IPS-18c (cell line): Measurements from ENCODE around the gene ST6GALNAC5.
"Not testable (repeated sequence)": the region's sequence is repeated elsewhere in the genome, so short reads cannot be mapped to it uniquely, and the experiment has no call there.

ENCODE experiments used
- H3K4me3 ChIP-seq: 2 replicates; pipeline ENCODE4 v1.7.0; 2013; ENCODE audit warnings: low read depth, mild to moderate bottlenecking, low read length, moderate library complexity; ENCODE audit not compliant: insufficient read depth
- H3K9me3 ChIP-seq: one replicate; pipeline ENCODE4 v1.6.1; 2013; ENCODE audit warnings: mild to moderate bottlenecking, low read length, moderate library complexity; ENCODE audit not compliant: control insufficient read depth, insufficient read depth

Gene ST6GALNAC5

DNA sequence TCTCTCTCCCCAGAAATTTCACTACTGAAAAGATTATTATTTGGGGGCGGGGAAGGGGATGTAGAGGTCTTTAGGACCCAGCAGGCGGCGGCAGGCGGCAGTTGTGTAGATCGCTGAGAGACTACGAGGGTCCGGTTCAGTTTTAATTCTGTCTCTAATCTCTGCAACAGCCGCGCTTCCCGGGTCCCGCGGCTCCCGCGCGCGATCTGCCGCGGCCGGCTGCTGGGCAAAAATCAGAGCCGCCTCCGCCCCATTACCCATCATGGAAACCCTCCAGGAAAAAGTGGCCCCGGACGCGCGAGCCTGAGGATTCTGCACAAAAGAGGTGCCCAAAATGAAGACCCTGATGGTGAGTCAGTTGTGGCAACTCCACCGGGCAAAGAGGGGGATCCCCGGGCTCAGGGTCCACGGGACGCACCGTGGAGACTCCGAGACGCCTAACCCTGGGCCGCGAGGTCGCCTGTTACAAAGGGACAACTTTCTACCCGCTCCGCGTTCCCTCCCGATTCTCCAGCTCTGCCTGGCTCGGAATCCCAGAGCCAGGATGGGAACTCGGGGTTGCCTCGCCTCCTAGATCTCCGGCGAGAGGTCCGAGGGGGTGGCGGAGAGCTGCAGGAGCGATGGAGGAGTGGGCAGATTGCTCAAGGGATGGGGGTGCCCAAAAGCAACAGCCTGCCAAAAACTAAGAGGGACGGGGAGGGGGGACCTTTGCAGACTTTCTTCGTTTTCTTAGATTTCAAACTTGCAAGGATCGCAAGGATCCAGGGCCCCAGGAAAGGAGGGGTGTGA lies at the start of gene ST6GALNAC5:
Gene ST6GALNAC5 (plus strand): TSS at position 139 of the 789 bp plus-strand sequence.
- Histone ChIP-seq H3K9me3 (no peaks in the 10 kb centered on the region), H3K4me3 (peak within 1 kb of the TSS; percentile 88)

DNA sequence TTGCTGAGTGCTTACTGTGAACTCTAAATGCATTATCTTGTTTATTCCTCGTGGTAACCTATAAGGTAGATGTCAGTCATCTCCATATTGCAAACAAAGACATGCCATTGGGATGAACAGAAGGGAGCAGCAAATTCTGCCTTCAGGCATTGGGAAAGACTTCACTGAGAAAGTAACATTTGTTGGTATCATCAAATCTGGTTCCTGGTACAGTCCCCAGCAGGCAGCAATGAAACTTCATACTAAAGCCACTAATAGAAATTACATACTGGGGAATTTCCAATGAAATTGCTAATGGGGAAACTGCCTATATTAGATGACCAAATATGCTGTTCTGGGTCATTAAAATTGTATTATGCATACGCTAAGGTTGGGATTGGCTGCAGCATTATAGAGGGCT lies 47.3 kb upstream of the ST6GALNAC5 start:
- no peak overlapping the region for H3K4me3 ChIP-seq
- H3K9me3 ChIP-seq: no peaks in the 10 kb centered on the region

DNA sequence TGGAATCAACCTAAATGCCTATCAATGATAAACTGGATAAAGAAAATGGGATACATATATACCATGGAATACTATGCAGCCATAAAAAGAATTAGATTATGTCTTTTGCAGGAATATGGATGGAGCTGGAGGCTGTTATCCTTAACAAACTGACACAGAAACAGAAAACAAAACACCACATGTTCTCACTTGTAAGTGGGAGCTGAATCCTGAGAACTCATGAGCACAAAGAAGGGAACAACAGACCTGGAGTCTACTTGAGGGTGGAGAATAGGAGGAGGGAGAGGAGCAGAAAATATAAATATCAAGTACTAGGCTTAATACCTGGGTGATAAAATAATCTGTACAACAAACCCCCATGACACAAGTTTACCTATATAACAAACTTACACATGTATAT lies 44.3 kb upstream of the ST6GALNAC5 start:
- H3K4me3 ChIP-seq, H3K9me3 ChIP-seq: not testable (repeated sequence)

GRCh38 chr1:76824106-76824505 lies 43.2 kb upstream of the ST6GALNAC5 start:
- Histone ChIP-seq H3K4me3 (no peak overlapping the region), H3K9me3 (no peaks in the 10 kb centered on the region)

DNA sequence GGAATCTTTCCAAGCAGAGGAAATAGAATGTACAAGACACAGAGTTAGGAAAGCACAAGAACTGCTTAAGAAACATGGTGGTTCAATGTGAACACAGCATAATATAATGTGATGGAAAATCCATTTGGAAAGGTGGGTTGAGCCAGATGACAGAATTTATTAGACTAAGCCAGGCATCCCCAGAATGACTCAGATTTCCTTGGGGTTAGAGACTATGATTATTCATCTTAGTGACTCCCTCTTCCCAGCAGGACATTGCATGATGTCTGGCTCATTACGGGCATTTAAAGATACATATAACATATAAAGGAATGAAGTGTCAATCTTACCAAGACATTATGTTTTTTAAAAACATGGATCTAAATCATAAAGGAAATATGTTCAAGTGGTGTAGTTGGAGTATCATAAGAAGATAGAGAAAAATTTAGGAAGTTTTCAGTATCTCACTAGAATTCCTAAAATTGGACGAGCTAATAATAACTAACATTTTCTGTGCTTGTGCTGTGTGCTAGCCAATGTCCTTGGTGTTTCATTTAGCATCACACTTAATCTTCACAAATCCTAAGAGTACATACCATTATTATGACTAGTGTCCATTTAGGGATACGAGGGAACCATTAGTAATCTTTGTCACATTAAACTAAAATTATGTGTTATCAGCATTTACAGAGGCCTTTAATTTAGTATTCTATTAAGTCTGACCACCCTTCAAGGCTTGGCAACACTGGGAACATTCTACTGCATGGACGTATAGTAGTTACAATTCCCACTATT lies 41.0 kb upstream of the ST6GALNAC5 start:
- H3K9me3 ChIP-seq: no peaks in the 10 kb centered on the region
- no peak overlapping the region for H3K4me3 ChIP-seq

DNA sequence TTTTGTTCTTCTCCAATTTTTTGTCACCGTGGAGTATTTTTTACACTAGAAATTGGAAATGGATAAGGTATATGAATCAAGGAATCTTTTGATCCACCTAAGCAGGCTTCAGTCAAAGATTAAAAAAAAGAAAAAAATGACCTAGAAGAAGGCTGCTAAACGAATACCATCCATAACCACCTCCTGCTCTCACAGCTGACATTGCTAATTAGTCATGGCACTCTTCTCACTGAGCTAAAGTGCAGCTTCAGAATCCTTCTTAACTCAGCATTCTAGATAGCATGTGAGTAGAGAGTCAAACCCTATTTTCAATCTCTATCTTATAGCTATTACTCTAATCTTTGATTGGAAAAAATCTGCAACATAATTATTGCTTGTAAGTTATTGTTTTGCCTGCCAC lies 40.2 kb upstream of the ST6GALNAC5 start:
- no peak overlapping the region for H3K4me3 ChIP-seq

GRCh38 chr1:76830373-76830772 lies 36.9 kb upstream of the ST6GALNAC5 start:
- H3K4me3 ChIP-seq: no peak overlapping the region

More for the DNA sequence above, 40.2 kb upstream of the ST6GALNAC5 start:
- H3K9me3 ChIP-seq: no peaks in the 10 kb centered on the region

GRCh38 chr1:76832521-76832920 lies 34.8 kb upstream of the ST6GALNAC5 start:
- no peak overlapping the region for H3K4me3 ChIP-seq
- no peaks in the 10 kb centered on the region for H3K9me3 ChIP-seq

More at GRCh38 chr1:76830373-76830772, 36.9 kb upstream of the ST6GALNAC5 start:
- no peaks in the 10 kb centered on the region for H3K9me3 ChIP-seq

DNA sequence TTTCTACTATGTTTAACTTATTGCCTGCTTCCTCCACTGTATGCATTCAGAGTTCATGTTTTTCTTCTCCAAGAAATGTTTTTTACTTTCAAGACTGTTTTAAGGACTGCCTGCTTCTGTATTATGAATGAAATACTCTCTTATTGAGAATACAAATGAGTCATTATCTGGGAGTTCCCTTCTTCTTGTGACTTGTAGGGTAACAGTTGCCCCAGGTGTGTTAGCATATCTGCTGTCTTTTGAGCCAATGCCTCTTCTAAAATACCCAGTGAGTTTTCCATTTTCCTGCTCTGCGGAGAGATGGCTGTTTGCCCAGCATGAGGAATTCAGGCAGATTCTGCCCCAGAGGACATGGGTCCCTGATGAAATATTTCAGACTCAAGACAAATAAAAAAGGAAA lies 34.1 kb upstream of the ST6GALNAC5 start:
- H3K4me3 ChIP-seq: no peak overlapping the region
- H3K9me3 ChIP-seq: no peaks in the 10 kb centered on the region

- H3K9me3 ChIP-seq: no peaks in the 10 kb centered on the region
- H3K4me3 ChIP-seq: no peak overlapping the region
These were observed 33.4 kb upstream of the ST6GALNAC5 start for GRCh38 chr1:76833856-76834255.

GRCh38 chr1:76835203-76835602 lies 32.1 kb upstream of the ST6GALNAC5 start:
- H3K4me3 ChIP-seq: no peak overlapping the region
- H3K9me3 ChIP-seq: no peaks in the 10 kb centered on the region

DNA sequence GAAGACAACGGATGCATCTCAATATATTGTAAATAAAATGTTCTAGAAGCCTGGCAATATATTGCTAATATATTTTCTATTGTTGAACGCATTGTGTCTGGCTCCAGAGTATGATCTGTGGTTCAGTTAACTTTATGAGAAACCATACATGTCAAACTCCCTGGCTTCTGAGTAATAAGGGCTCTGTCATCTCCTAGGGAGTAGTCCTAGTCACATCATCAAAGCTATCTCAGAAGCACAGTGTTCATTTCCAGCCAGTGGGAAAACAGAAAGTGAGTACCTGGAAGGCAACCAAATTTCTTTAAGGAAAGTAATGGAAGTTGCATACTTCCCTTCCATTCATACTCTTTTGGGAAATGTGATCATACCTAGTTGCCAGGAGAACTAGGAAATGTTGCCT lies 27.0 kb upstream of the ST6GALNAC5 start:
- Histone ChIP-seq H3K4me3 (no peak overlapping the region), H3K9me3 (no peaks in the 10 kb centered on the region)

DNA sequence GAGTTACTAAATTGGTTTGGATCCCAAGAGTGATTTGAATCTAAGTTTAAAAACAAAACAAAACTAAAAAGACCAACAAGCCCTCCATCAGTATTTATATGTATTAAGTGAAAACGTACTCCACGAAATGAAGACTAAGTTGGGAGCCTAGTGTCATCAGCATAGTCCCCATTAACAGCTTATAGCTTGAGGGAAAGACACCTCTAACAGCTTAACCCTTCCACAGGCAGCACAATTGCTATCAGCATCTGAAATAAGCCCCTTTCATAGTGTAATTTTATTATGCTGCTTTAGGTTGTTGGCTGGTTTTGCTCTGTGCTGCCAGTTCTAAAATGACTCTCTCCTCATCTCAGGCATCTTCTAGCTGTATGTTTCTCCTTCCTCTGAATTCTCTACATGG lies 25.8 kb upstream of the ST6GALNAC5 start:
- Histone ChIP-seq H3K9me3 (no peaks in the 10 kb centered on the region), H3K4me3 (no peak overlapping the region)

DNA sequence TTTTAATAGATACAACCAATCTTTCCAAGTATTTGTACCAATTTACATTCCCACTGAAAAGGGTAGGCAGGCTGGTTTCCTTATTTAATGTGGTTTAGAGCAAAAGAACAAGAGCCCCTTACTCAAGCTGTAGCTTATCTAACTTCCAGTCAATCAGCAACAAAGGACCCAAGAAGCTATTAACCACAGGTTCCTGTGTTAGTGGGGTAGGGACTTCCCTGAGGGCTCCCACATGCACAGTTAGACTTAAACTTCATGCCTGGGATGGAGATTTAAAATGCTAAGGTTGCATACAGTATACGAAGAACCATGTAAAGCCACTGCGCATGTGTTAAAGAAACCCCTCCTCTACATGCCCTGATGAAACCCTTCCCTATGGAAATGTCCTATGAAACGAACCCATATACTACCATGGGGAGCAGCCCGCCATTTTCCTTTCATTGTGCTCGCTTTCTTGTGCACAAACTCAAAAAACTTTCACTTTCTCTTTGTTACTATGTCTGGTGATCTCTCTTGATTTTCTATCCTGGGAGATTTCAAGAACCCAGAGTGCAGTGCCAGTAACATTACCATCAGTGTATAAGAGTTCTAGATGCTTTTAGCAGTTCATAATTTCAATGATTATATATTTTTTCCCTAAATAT lies 23.3 kb upstream of the ST6GALNAC5 start:
- no peaks in the 10 kb centered on the region for H3K9me3 ChIP-seq
- H3K4me3 ChIP-seq: no peak overlapping the region

DNA sequence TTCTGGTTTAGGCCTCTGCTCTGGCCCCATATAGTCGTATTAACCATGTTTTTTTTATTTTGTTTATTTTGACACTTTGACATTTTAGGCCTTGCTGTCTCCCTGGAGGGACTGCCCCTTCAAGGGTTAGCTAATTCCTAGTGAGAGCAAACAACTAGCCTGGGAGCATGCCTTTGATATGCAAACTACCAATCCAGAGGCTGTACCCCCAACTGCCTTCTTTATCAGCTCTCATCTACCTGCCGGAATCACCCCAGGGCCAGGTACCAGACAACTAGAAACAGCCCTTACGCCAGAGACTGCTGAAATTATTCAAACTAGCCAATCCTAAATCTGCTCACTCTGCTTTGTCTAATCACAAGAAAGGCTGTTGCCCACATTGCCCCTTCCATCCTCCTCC lies 13.0 kb upstream of the ST6GALNAC5 start:
- Histone ChIP-seq H3K9me3 (no peaks in the 10 kb centered on the region), H3K4me3 (no peak overlapping the region)

DNA sequence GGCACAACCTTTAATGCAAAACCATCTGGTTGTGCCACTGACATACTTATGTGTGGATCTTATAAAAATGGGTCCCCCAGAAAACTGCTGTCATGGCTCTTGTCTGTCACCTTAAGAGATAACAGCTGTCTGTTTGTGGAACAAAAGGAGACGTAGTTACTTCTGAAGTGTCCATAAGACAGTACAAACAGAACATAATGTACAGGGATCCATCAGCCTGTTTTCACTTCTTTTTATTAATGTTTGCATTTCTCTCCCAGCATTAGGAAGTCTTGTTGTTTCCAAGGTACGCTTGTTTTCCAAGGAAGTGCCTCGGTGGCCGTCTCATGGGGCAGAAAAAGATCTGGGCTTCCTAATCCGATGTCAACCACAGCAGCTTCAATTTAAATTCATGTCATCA lies 11.2 kb upstream of the ST6GALNAC5 start:
- no peak overlapping the region for H3K4me3 ChIP-seq
- no peaks in the 10 kb centered on the region for H3K9me3 ChIP-seq

- H3K4me3 ChIP-seq: no peak overlapping the region
These were observed 10.1 kb upstream of the ST6GALNAC5 start for GRCh38 chr1:76857138-76857537.

DNA sequence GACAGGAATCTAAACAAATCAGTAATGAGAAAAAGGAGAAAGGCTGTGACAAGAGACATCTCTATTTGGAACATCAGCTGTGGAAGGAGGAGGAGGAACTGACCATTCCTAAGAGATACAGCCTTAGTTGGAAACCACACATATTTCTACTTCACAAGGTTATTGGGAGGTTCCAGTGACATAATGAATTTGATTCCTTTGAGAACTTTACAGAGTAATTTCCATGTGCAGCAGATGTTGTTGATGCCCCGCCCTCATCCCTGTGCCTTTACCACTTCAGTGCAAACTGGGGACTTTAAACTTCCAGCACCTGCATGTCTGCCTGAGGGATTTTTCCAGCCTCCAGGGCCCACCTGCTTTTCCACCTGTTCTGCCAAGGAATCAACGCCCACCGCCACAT lies 9.3 kb upstream of the ST6GALNAC5 start:
- H3K4me3 ChIP-seq: no peak overlapping the region
- H3K9me3 ChIP-seq: no peaks in the 10 kb centered on the region

More at GRCh38 chr1:76857138-76857537, 10.1 kb upstream of the ST6GALNAC5 start:
- H3K9me3 ChIP-seq: no peaks in the 10 kb centered on the region
